ENCODE results near the gene DCST1. TPM values are rescaled to one million over a fixed set of nuclear protein-coding genes. Genes with fewer than 3 reads are reported as not detected.

DCST1 gene
- total and polyA plus RNA-seq, 2 of the 8 experiments (the other 6 are each of a cell fraction or from before 2014, with no cell fraction given): not detected

GRCh38 chr1:155011004-155011416 is 22.6 kb upstream of the DCST1 start (continued):
- TF ChIP-seq HDAC2 (IDR thresholded peaks at IDR 0.05; ENCODE audit: borderline replicate concordance in 1 of 2, low read depth in 2 of 2, low read length in 2 of 2): no peak
- no peak for TF ChIP-seq GTF2F1 (IDR thresholded peaks at IDR 0.05; ENCODE audit: borderline replicate concordance, low read depth, low read length)
